CD14-positive monocyte (primary cell): ENCODE data around the gene SYNDIG1L. TPM values are rescaled to one million over a fixed set of nuclear protein-coding genes. Genes with fewer than 3 reads are reported as not detected.

Source experiments
- DNase-seq, 3 donors: peaks; one replicate each; pipeline ENCODE4 v3.0.0-alpha.2; 2011 to 2022
- H2AFZ ChIP-seq: 2 replicates; pipeline ENCODE4 v1.6.0; 2012; ENCODE audit warnings: mild to moderate bottlenecking, low read depth, low read length, inconsistent platforms; ENCODE audit not compliant: insufficient read depth, poor library complexity, severe bottlenecking
- H3K27ac ChIP-seq, 2 donors: 1 replicate in 1 of 2; 2 replicates in 1 of 2; pipeline ENCODE4 v1.5.1; 2012 to 2013; ENCODE audit warnings: low read length in 2 of 2, control low read depth in 1 of 2, inconsistent platforms in 1 of 2, low read depth in 1 of 2, mild to moderate bottlenecking in 1 of 2
- H3K27me3 ChIP-seq, 2 donors: one replicate each; pipeline versions ENCODE4 v1.6.0 to v1.6.1; 2011 to 2013; ENCODE audit warnings: low read length in 2 of 2; ENCODE audit not compliant: control insufficient read depth in 2 of 2, insufficient read depth in 2 of 2
- H3K36me3 ChIP-seq, 2 donors: replicated peaks in 1 of 2; 1 replicate in 1 of 2; 2 replicates in 1 of 2; pipeline versions ENCODE4 v1.5.1 to v1.6.1; 2012 to 2013; ENCODE audit warnings: low read length in 2 of 2, control low read depth in 1 of 2, inconsistent platforms in 1 of 2, mild to moderate bottlenecking in 1 of 2; ENCODE audit not compliant: insufficient read depth in 2 of 2, control insufficient read depth in 1 of 2
- H3K4me1 ChIP-seq, 2 donors: 1 replicate in 1 of 2; 2 replicates in 1 of 2; pipeline versions ENCODE4 v1.5.1 to v1.6.1; 2012 to 2013; ENCODE audit warnings: low read length in 2 of 2, control low read depth in 1 of 2, inconsistent platforms in 1 of 2, mild to moderate bottlenecking in 1 of 2, moderate library complexity in 1 of 2; ENCODE audit not compliant: insufficient read depth in 2 of 2, control insufficient read depth in 1 of 2
- H3K4me2 ChIP-seq: replicated peaks from 2 replicates; pipeline ENCODE3; 2012; ENCODE audit warnings: low read length, moderate library complexity, mild to moderate bottlenecking; ENCODE audit not compliant: poor library complexity, severe bottlenecking; ENCODE audit errors: extremely low read depth
- H3K4me3 ChIP-seq, 3 experiments: fragments of 200-600 bp in 1 of 3; sonication (generic) in 1 of 3; replicated peaks in 1 of 3; 1 replicate in 2 of 3; 2 replicates in 1 of 3; pipeline ENCODE4 v1.5.1; 2011 to 2013; ENCODE audit warnings: low read length in 3 of 3, mild to moderate bottlenecking in 3 of 3, control low read depth in 2 of 3, low read depth in 2 of 3, inconsistent platforms in 1 of 3, moderate library complexity in 1 of 3
- H3K79me2 ChIP-seq: 2 replicates; pipeline ENCODE4 v1.6.0; 2012; ENCODE audit warnings: mild to moderate bottlenecking, control low read depth, inconsistent platforms, low read length, moderate library complexity; ENCODE audit not compliant: insufficient read depth
- H3K9ac ChIP-seq: 2 replicates; pipeline ENCODE4 v1.6.0; 2017; ENCODE audit warnings: low read length, mild to moderate bottlenecking; ENCODE audit not compliant: insufficient read depth, poor library complexity, severe bottlenecking
- H3K9me3 ChIP-seq, 2 donors: replicated peaks in 1 of 2; 1 replicate in 1 of 2; 2 replicates in 1 of 2; pipeline versions ENCODE4 v1.5.1 to v1.6.1; 2012 to 2013; ENCODE audit warnings: low read length in 2 of 2, control low read depth in 1 of 2; ENCODE audit not compliant: control insufficient read depth in 1 of 2, insufficient read depth in 1 of 2
- H4K20me1 ChIP-seq: 2 replicates; pipeline ENCODE4 v1.6.0; 2012; ENCODE audit warnings: mild to moderate bottlenecking, low read length, control low read depth, moderate library complexity; ENCODE audit not compliant: insufficient read depth
- H3K27ac Mint-ChIP-seq, 7 donors: one replicate each; pipeline ENCODE4 v1.8.0; 2020; ENCODE audit warnings: mild to moderate bottlenecking in 7 of 7, mixed read lengths in 7 of 7, moderate library complexity in 6 of 7, inconsistent platforms in 2 of 7
- H3K27me3 Mint-ChIP-seq, 3 donors: one replicate each; pipeline ENCODE4 v1.8.0; 2021 to 2022; ENCODE audit warnings: low read depth in 3 of 3, mild to moderate bottlenecking in 3 of 3, mixed read lengths in 3 of 3, moderate library complexity in 3 of 3, inconsistent platforms in 1 of 3
- H3K36me3 Mint-ChIP-seq, 2 donors: one replicate each; pipeline ENCODE4 v1.8.0; 2020; ENCODE audit warnings: mixed read lengths in 2 of 2, inconsistent platforms in 1 of 2, mild to moderate bottlenecking in 1 of 2
- H3K4me1 Mint-ChIP-seq: one replicate; pipeline ENCODE4 v1.8.0; 2020; ENCODE audit warnings: mild to moderate bottlenecking, mixed read lengths
- H3K4me3 Mint-ChIP-seq, 2 donors: one replicate each; pipeline ENCODE4 v1.8.0; 2020; ENCODE audit warnings: mild to moderate bottlenecking in 2 of 2, mixed read lengths in 2 of 2, moderate library complexity in 1 of 2
- H3K9me3 Mint-ChIP-seq, 7 donors: one replicate each; pipeline ENCODE4 v1.8.0; 2020 to 2022; ENCODE audit warnings: mixed read lengths in 7 of 7, mild to moderate bottlenecking in 6 of 7, moderate library complexity in 6 of 7, inconsistent platforms in 2 of 7
- WGBS: methylation state at CpG from one replicate; pipeline ENCODE4 v1.1.5; 2013; ENCODE audit warnings: missing lambda C conversion rate; ENCODE audit not compliant: insufficient coverage; 5-methylcytosine and 5-hydroxymethylcytosine counted together
- intact Hi-C, 2 donors: fragments of 100-400 bp; cut with micrococcal nuclease; formaldehyde crosslinking; loops; one replicate each; pipeline versions ENCODE4 v1.15.0 to v1.15.1; 2023
- polyA plus RNA-seq, 3 donors: library from polyadenylated mRNA; depleted of rRNA in 1 of 3; unstranded in 2 of 3; stranded (reverse) in 1 of 3; fragments of 300-500 nt in 2 of 3; fragments of >200 nt in 1 of 3; fragmentation: Illumina TruSeq in 2 of 3; gene quantifications; 1 replicate in 2 of 3; 2 replicates in 1 of 3; pipeline ENCODE4 v1.2.3, GENCODE V29; 2012 to 2021
- TF ChIP-seq, protein P1 (sequence below): fragments of 200-600 bp; IDR thresholded peaks from one replicate; pipeline ENCODE4 v1.8.0; 2022; ENCODE audit warnings: antibody characterized with exemption, mild to moderate bottlenecking

The SYNDIG1L gene
- polyA plus RNA-seq, 3 donors: not detected

DNA sequence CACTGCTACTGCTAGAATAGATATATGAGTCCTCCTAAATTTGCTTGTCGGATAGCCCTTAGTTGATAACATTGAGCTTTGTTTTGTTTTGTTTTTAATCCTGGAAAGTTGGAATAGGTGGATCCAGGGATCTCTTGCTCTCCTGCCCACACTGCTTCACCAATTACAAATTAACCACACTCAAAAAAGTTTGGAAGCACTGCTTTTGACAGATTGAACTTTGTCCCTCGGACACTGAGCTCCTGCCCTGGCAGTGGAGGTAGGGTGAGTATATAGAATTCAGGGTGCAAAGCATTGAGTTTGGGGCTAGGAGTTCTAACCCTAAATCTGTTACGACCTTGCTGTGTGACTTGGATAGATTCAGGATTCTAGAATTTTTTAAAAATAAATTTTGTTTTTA is 15.1 kb upstream of the SYNDIG1L start:
- H3K9me3 Mint-ChIP-seq: no peaks in the 10 kb centered on the region
- 60% methylated on average over 1 of the region's 3 CpGs for WGBS

DNA sequence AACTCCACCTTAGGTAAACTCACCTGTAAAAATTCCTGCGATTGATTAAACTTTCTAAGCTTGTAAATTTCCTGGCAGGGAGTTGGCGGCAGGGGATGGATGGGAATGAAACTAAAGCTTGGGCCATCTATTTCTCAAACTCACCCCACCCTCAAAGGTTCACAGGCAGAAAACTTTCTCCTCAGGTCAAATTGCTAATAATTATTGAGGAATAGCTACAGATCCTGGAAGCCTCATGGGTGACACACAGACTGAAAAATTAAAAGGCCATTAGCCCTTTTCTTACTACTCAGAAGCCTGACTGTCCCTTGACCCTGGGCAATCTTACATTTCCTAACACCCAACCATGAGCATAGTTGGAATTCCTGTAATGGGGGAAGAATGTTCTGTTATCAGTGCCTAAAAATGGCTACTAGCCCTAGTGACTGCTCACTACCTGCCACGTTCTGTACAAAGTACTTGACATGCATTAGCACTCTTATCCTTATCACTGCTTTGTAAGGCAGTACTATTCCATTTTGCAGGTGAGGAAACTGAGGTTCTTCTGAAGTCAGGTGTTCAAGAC is 12.4 kb upstream of the SYNDIG1L start:
- H3K4me1 ChIP-seq: no peaks in the 10 kb centered on the region
- H4K20me1 ChIP-seq: no peaks in the 10 kb centered on the region
- Mint-ChIP-seq H3K4me1 (no peaks in the 10 kb centered on the region), H3K4me3 (no peak overlapping the region), H3K9me3 (no peaks in the 10 kb centered on the region), H3K27me3 (peaks cover 5 to 13% (median 9%) of the 10 kb centered on the region in 3 donors), H3K27ac (no peak overlapping the region), H3K36me3 (no peaks in the 10 kb centered on the region)
- H3K27me3 ChIP-seq: peaks cover 0 to 2% of the 10 kb centered on the region in 2 donors
- H3K79me2 ChIP-seq: no peaks in the 10 kb centered on the region
- no peak overlapping the region for H2AFZ ChIP-seq
- no peak overlapping the region for H3K27ac ChIP-seq
- H3K4me3 ChIP-seq: no peak overlapping the region
- no CpG with 5 or more reads among the region's 3 CpGs for WGBS
- TF ChIP-seq, protein P1, sequence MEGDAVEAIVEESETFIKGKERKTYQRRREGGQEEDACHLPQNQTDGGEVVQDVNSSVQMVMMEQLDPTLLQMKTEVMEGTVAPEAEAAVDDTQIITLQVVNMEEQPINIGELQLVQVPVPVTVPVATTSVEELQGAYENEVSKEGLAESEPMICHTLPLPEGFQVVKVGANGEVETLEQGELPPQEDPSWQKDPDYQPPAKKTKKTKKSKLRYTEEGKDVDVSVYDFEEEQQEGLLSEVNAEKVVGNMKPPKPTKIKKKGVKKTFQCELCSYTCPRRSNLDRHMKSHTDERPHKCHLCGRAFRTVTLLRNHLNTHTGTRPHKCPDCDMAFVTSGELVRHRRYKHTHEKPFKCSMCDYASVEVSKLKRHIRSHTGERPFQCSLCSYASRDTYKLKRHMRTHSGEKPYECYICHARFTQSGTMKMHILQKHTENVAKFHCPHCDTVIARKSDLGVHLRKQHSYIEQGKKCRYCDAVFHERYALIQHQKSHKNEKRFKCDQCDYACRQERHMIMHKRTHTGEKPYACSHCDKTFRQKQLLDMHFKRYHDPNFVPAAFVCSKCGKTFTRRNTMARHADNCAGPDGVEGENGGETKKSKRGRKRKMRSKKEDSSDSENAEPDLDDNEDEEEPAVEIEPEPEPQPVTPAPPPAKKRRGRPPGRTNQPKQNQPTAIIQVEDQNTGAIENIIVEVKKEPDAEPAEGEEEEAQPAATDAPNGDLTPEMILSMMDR: no peak
- H3K9ac ChIP-seq: no peak overlapping the region
- no peak overlapping the region for H3K4me2 ChIP-seq
- no peaks in the 10 kb centered on the region for H3K36me3 ChIP-seq
- intact Hi-C loops: no loop called here
- no peak for DNase-seq
- no peaks in the 10 kb centered on the region for H3K9me3 ChIP-seq

More for the DNA sequence above, 15.1 kb upstream of the SYNDIG1L start:
- no peak for DNase-seq
- Histone ChIP-seq H3K27ac (no peak overlapping the region), H3K9ac (no peak overlapping the region), H3K4me1 (no peaks in the 10 kb centered on the region), H3K4me2 (no peak overlapping the region), H3K79me2 (no peaks in the 10 kb centered on the region), H3K27me3 (no peaks in the 10 kb centered on the region), H3K9me3 (no peaks in the 10 kb centered on the region), H2AFZ (no peak overlapping the region), H3K36me3 (no peaks in the 10 kb centered on the region), H3K4me3 (no peak overlapping the region), H4K20me1 (no peaks in the 10 kb centered on the region)
- Mint-ChIP-seq H3K4me1 (no peaks in the 10 kb centered on the region), H3K36me3 (no peaks in the 10 kb centered on the region), H3K4me3 (no peak overlapping the region), H3K27me3 (peaks cover 1 to 7% (median 4%) of the 10 kb centered on the region in 3 donors), H3K27ac (no peak overlapping the region)
- TF ChIP-seq, protein P1: no peak
- intact Hi-C loops: no loop called here
